Measurements from ENCODE around the gene LOXL3. TPM values are rescaled to one million over a fixed set of nuclear protein-coding genes. Genes with fewer than 3 reads are reported as not detected.

Gene LOXL3
- total and polyA plus RNA-seq, 12 donors: 3.6 to 26.4 (median 12.5) TPM

DNA sequence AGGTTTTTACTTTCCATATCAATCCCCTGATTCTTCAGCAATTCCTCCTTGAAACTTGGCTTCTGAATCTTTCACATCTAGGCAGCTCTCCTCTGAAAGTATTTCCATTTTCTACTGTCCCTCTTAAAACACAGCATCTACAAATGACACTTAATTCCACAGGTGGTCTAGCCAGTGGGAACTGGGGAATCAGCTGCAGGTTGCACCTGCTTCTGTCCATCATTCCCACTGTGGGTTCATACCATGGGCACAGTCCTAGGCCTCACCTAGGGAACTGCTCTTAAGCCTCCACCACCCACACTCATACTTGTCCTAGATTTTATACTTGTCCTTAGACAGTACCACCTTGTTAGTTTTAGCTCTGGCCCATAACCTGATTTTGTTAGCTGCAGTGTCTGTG lies 2.2 kb downstream of the LOXL3 start:
- peaks cover 5 to 39% of the 10 kb centered on the region in 2 donors for H3K4me1 ChIP-seq (replicated peaks in 1 of 2)
- H3K27ac ChIP-seq: no peak overlapping the region
- intact Hi-C loops (cut with DNase I): no loop called here
- H3K4me3 ChIP-seq: no peak overlapping the region
- no peak for TF ChIP-seq POLR2A (IDR thresholded peaks at IDR 0.05)
- TF ChIP-seq, protein P1, sequence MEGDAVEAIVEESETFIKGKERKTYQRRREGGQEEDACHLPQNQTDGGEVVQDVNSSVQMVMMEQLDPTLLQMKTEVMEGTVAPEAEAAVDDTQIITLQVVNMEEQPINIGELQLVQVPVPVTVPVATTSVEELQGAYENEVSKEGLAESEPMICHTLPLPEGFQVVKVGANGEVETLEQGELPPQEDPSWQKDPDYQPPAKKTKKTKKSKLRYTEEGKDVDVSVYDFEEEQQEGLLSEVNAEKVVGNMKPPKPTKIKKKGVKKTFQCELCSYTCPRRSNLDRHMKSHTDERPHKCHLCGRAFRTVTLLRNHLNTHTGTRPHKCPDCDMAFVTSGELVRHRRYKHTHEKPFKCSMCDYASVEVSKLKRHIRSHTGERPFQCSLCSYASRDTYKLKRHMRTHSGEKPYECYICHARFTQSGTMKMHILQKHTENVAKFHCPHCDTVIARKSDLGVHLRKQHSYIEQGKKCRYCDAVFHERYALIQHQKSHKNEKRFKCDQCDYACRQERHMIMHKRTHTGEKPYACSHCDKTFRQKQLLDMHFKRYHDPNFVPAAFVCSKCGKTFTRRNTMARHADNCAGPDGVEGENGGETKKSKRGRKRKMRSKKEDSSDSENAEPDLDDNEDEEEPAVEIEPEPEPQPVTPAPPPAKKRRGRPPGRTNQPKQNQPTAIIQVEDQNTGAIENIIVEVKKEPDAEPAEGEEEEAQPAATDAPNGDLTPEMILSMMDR (IDR thresholded peaks at IDR 0.05): no peak
- DNase-seq: no peak
- H3K9me3 ChIP-seq (replicated peaks in 1 of 3): no peaks in the 10 kb centered on the region
- no peaks in the 10 kb centered on the region for H3K36me3 ChIP-seq (replicated peaks in 1 of 2)
- H3K27me3 ChIP-seq: no peaks in the 10 kb centered on the region

DNA sequence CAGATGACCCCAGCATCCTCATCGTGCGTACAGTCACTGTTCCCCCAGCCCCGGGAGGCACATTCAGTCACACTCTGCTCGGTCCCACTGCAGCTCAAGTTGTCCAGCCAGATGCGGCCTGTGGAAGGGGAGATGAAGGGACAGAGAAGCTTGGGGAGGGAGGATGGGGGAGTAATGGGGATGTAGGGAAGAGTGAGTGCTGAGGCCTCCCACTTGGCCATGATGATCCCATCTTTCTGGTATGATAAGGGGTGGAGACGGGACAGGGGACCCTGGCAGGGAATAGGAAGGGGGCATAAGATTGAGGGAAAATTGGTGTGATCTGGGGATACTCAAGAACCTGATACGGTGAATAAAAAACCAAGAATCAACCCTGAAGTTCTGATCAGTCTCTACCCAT lies 3.5 kb downstream of the LOXL3 start:
- Histone ChIP-seq H3K9me3 (replicated peaks in 1 of 3) (no peaks in the 10 kb centered on the region), H3K36me3 (replicated peaks in 1 of 2) (no peaks in the 10 kb centered on the region), H3K4me1 (replicated peaks in 1 of 2) (peaks cover 5 to 36% of the 10 kb centered on the region in 2 donors), H3K27ac (no peak overlapping the region), H3K27me3 (no peaks in the 10 kb centered on the region), H3K4me3 (no peak overlapping the region)
- WGBS, 4 donors: 94 to 96% (median 95%) methylated on average over 7 of the region's 7 CpGs
- no peak for DNase-seq
- TF ChIP-seq POLR2A (IDR thresholded peaks at IDR 0.05): no peak
- TF ChIP-seq, protein P1 (IDR thresholded peaks at IDR 0.05): no peak
- intact Hi-C loops (cut with DNase I): no loop called here

DNA sequence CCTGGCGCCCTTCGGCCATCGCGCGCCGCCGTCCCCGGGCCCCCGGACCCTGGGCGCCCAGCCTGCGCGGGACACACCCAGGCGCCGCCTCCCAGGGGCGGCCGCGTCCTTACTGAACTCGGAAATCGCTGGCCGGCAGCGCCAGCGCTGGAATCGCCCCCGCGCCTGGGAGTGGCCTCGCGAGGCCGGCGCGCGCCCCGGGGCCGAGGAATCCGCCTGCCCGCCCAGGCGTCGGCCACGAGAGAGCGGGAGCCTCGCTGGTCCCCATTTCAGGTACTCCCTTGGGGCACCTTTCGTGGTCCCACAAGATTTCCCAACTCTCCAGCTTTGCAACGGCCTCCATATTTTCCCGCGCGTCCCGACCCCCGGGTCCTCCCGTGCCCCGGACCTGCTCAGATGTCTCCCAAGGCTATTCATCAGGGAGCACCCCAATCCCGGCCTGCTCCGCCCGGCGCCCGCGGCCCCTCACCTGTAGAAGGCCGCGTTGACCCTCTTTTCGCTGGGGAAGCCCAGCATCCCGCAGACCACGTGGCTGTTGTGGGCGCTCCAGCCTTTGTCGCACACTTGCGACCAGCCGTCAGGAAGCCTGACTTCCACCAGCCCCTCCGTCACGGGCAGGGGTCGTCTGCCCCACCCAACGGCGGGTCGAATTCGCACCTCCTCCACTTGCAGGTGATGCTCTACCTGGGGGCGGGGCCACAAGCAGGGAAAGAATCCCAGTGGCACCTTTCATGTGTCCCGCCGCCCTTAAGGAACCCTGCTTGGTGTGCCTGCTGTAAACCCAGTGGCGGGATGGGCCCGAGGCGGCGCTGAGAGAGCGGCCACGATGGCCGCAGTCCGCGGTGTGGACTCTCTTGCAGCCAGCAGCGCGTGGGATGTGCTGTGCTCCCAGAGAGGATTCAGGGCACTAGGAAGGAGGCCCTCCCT lies 4.6 kb downstream of the LOXL3 start:
- DNase-seq: peak in 6 of 7 donors; percentile 49 to 64 (median 56)
- no peaks in the 10 kb centered on the region for H3K27me3 ChIP-seq
- no peaks in the 10 kb centered on the region for H3K36me3 ChIP-seq (replicated peaks in 1 of 2)
- H3K4me3 ChIP-seq: peak overlapping the region in 2 of 4 donors; percentile 52 to 54
- 10 to 20% (median 14%) methylated on average over 23 to 85 of the region's 85 CpGs for WGBS, 4 donors
- TF ChIP-seq, protein P1 (IDR thresholded peaks at IDR 0.05): no peak
- TF ChIP-seq POLR2A (IDR thresholded peaks at IDR 0.05): peak in 1 of 2 donors; percentile 9
- peaks cover 5 to 33% of the 10 kb centered on the region in 2 donors for H3K4me1 ChIP-seq (replicated peaks in 1 of 2)
- H3K9me3 ChIP-seq (replicated peaks in 1 of 3): no peaks in the 10 kb centered on the region
- intact Hi-C loops (cut with DNase I): no loop called here
- H3K27ac ChIP-seq: peak overlapping the region in 2 of 5 donors; percentile 22 to 55

DNA sequence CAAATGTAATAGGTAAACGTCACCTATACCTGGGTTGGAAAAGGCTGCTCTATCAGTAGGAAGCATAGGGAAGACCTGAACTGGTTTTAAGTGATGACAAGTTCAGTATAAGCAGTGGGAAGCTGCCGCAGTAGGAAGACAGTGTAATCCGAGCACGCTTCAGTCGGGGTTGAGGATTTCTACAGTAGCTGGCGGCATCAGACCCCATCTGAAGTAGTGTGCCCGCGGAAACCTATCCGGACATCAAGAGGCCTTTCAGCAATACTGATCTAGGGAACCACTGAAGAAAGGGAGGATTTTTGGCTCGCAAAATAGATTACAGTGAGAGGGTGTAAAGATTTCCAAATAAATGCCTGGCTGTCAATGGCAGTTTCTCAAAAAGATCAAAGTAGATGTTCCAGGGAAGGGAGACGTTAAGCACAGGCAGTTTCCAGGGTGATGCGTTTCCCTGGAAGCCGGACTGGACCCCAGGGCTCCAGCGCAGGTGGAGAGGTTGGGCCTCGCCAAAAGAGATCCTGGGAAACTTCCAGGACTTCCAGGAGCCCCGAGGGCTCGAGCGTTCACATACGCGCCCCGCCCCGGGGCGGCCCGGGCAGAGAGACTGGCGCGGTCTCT lies 5.3 kb downstream of the LOXL3 start:
- intact Hi-C loops (cut with DNase I): no loop called here
- DNase-seq: peak in 1 of 7 donors; percentile 53
- peak overlapping the region in 2 of 5 donors; percentile 22 to 55 for H3K27ac ChIP-seq
- 23 to 42% (median 33%) methylated on average over 15 to 26 of the region's 26 CpGs for WGBS, 4 donors
- H3K9me3 ChIP-seq (replicated peaks in 1 of 3): no peaks in the 10 kb centered on the region
- no peaks in the 10 kb centered on the region for H3K36me3 ChIP-seq (replicated peaks in 1 of 2)
- H3K27me3 ChIP-seq: no peaks in the 10 kb centered on the region
- no peak for TF ChIP-seq POLR2A (IDR thresholded peaks at IDR 0.05)
- TF ChIP-seq, protein P1 (IDR thresholded peaks at IDR 0.05): no peak
- H3K4me3 ChIP-seq: peak overlapping the region in 2 of 4 donors; percentile 52 to 54
- peaks cover 5 to 29% of the 10 kb centered on the region in 2 donors for H3K4me1 ChIP-seq (replicated peaks in 1 of 2)

Data from adrenal gland (tissue), 12 donors.